Keratinocyte (primary cell): ENCODE measurements around the gene FAM13A.

ENCODE experiments used
- CTCF ChIP-seq, 3 experiments: IDR thresholded peaks in 1 of 3; conservative IDR thresholded peaks in 1 of 3; optimal IDR thresholded peaks in 1 of 3; 2 replicates in 2 of 3; 3 replicates in 1 of 3; pipeline versions ENCODE3 to v1.5.1; 2011; ENCODE audit warnings: low read length in 3 of 3, mild to moderate bottlenecking in 3 of 3, moderate library complexity in 2 of 3, control low read depth in 1 of 3, inconsistent platforms in 1 of 3; ENCODE audit not compliant: insufficient read depth in 2 of 3; ENCODE audit errors: extremely low read depth in 1 of 3
- EZH2 ChIP-seq: IDR thresholded peaks from one replicate; pipeline ENCODE4 v1.6.1; 2012; ENCODE audit warnings: inconsistent platforms, mild to moderate bottlenecking, low read length, moderate library complexity

GRCh38 chr4:88705223-88705622, 351.8 kb downstream of the FAM13A start:
- TF ChIP-seq CTCF (optimal IDR thresholded peaks at IDR 0.05 in 1 of 3, IDR thresholded peaks at IDR 0.05 in 1 of 3, conservative IDR thresholded peaks at IDR 0.05 in 1 of 3; ENCODE audit: extremely low read depth in 1 of 3, insufficient read depth in 2 of 3, low read length in 3 of 3) (no peak), EZH2 (no peak)
